ENCODE results near the gene LHFPL3.
"Not testable (repeated sequence)": the region's sequence is repeated elsewhere in the genome, so short reads cannot be mapped to it uniquely, and the experiment has no call there.

LHFPL3 gene

DNA sequence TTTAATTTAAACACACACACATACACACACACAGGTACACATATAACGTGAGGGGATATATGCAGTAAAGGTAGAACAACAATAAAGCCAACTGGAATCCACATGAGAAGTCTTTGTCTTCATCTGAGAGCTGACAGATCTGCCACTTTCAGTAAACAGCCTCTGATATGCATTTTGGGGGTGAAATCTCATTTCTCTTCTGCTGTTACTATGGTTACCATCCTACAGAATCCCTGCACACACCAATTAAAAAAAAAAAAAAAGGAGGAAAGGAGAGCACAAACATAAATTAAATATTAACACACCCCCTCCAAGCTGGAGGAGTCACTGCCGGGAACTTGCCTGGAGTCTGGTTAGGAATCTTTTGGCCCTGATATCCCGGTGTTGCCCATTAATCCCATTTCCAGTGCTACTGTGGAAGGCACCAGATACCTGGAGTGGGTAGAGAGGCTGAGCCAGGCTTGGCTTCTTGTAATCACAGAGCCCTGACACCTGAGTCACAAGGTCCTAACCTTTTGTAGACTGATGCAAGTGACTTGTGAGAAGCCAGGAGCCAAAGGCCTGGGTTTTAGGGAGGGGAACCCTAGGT is 169.1 kb downstream of the LHFPL3 start:
- no peak for DNase-seq

DNA sequence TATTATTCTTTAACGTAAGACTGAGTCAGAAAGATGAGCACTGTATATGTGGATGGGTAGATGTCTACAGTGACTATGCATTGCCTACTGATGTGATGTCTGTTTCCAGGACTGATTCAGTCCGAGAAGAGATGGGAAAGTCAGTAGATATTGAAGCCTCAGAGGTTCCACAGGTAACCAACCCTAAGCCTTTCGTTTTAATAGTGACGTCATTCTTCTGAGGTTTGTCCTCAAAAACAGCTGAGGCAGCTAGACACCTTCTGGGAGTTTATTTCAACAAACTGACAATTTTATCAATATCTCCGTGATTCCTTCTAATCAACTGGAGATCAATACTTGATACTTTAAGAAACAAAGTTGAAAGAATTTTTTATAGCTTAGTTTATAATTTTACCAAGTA is 171.6 kb downstream of the LHFPL3 start:
- DNase-seq: no peak

DNA sequence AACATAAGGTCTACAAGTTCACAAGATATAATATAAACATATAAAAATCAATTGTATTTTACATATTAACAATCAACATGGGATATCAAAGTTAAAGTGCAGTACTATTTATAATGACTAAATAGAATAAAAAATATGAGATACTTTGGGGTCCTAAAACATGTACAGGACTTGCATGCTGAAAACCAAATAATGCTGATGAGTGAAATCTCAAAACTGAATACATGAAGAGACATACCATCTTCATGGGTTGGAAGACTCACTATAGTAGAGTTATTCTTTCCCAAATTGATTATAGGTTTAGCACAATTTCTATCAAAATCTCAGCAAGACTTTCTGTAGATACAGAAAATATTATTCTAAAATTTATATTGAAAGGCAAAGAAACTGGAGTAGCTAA is 181.5 kb downstream of the LHFPL3 start:
- no peak for DNase-seq

DNA sequence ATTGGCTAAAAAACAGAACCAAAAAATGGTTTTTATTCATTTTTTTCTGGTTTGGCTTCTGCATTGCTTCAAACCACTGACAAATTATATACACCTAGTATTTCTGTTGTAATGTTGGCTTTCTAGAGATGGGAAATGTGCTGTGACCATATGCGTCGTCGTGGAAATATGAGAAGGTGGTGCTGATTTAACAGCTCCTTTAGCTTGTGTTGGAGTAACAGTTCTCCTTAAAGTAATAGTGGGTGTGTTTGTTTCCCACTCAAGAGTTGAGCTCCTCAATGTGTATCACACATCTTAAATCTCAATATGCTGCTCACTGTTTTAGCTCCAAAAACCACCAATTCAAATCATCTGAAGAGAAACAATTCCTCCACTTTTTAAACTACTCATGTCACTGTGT is 196.4 kb downstream of the LHFPL3 start:
- DNase-seq: no peak

DNA sequence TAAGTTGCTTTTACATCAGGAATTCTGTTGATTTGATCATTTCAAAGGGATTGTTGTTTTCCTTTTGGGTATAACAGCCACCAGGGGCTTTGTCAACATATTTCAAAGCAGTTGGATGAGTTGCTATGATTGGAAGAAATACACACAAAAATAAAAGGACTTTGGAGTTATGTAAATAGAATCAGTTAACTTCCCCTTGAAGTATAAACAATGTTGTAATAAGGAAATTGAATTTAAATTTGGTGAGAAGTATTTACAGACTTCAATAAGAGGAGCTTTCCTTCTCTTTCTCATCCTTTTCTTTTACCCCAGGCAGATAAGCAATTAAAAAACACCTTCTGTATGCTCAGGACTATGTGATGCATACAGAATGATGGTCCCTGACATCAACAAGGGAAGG is 199.7 kb downstream of the LHFPL3 start:
- DNase-seq: no peak

DNA sequence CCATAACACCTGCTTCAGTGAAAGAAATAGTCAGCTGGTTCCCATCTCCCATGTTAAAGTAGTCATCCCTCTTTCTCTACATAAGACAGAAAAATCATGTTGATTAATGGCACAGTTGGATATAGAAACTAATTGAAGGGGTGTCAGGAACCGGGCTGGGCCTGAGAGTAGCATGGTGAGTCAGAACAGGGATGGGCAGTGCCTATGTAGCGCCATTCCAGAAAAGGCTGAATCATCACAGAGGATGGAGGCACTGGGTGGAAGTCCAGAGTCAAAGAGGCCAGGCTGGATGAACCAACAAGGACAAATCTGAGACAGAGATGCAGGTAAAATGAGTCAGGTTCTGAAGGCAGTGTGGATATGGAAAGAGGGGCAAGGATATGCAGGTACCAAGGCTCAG is 201.2 kb downstream of the LHFPL3 start:
- no peak for DNase-seq

DNA sequence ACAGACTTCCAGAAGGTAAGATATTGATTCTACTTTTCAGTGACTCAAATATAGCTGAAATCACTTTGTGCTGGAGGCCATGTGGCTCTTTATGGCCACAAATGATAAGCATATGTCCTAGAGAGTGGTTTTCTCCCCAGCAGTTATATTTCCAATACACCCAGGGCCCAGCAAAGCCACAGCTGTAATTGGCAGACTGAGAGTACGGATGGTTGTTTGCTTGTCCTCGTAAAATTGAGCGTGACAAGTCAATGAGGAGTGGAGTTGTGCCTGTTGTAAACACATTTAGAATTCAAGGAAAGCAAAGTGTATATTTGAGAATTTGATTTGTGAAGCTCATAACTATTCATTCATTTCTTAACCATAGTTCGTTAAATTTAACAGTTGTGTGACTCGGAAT is 201.8 kb downstream of the LHFPL3 start:
- no peak for DNase-seq

DNA sequence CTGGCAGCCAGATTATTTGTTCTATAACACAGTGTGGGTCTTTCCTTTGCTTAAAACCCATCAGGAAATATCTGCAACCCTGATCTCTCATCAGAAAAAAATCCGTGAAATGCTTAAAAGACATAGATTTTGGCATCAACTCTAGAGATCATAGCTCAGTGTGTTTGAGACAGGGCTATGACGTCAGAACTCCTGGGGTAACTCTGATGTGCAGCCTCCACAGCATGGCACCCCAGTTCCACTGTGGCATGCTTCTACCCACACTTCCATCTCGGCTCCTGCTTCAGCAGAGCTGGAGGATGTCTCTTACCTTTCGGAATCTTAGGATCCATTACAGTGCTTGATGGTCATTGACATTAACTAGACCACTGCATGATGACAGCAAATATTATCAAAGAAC is 205.7 kb downstream of the LHFPL3 start:
- no peak for DNase-seq

DNA sequence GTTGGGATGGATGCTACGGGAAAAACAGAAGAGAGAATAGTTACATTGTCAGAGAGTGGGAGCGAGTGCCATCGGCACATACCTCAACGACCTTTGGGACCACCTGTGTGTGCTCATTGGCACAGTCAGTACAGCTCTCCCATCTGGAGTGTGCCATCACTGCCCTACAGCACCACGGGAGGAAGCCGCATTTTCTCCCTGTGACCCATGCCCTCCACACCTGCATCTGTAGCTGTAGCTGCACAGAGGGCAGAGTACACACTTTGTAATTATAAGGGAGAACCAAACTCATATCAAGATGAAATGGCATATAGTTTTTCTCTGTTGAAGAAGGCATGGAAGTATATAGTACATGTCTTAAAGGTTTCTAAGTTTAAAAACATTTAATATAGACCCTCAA is 207.4 kb downstream of the LHFPL3 start:
- DNase-seq: no peak

DNA sequence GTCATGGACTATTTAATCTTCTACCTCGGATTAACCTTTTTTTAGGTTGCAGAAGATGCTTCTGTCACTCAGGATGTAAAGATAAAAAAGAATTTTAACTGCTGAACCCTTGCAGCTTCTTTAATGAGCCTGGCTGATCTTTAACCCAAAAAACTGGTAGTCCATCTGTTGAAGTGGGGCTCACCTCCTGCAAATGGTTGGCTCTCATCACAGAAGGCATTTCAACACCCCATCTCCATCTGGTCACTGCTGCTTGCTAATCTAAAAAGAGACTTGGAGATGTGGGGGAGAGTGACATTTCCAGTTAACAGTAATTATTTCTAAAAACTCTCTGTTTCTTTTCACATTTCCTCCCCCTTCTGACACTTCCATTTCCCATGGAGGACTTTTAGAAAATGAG is 208.6 kb downstream of the LHFPL3 start:
- no peak for DNase-seq

DNA sequence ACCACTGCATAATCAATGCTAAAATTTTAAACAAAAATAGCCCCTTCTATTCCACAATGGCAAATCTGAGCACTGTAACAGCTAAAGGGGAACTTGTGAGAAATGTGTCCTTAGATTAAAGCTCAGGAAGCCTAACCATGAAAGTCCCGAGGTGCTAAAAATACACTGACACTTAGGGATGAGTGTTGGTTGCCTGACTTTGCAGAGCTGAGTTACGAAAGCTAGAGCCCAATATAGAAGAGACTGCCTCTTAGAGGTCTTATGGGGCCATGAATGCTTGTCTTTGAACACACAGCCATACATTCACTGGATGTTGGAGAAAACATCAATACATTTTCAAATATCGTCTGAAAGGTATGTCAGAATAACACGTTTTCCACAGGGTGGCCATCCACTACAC is 209.7 kb downstream of the LHFPL3 start:
- no peak for DNase-seq

DNA sequence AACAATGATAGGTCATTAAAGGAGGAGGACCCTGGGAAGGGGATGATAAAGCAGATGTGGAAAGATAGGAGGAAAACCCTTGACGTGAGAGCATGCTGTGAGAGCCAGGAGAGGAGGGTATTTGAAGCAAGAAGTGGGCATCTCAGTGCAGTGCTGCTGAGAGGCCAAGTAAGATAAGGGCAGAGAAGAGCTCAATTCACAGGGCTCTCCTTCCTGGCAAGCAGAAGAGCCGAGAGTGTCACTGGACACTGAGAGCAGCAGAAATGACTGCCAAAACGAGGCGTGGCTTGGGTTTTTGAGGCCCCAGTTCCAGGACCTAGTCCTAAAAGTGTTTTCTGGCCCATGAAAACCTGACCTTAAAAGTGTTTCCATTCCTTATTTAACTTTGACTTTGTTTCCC is 213.5 kb downstream of the LHFPL3 start:
- DNase-seq: no peak

DNA sequence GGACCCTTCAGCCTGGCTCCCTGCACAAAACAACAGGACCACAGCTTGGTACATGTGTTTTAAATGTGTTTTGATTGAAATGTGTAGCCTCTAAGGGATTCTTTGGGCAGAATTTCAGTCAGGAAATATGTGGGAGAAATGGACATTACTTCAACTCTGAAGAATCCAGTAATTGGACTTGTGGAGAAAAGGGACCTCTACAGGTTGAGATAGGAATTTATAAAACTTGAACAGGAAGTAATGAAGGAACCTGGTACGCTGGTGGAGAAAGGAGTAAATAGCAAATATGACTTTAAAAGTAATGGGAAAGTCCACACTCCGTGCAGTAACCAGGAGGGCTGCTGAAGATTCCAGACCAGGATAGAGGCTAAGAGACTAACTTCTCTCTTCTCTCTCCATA is 220.5 kb downstream of the LHFPL3 start:
- DNase-seq: no peak

DNA sequence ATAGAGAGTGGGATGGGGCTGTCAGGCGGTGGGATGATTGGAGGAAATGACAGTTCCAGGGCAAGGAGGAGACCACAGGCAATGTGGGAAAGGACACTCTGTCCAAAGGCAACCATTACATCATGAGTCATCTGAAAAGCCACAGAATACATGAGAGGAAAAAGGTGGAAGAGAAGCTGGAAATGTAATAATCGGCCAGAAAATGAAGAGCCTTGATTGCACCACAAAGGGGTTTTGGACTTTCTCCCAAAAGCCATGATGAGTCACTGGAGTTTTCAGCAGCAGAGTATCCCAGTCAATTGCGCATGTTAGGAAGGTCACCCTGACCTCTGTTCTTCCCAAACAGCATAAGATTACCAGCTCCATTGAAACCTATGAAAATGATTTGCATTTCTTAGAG is 222.0 kb downstream of the LHFPL3 start:
- no peak for DNase-seq

DNA sequence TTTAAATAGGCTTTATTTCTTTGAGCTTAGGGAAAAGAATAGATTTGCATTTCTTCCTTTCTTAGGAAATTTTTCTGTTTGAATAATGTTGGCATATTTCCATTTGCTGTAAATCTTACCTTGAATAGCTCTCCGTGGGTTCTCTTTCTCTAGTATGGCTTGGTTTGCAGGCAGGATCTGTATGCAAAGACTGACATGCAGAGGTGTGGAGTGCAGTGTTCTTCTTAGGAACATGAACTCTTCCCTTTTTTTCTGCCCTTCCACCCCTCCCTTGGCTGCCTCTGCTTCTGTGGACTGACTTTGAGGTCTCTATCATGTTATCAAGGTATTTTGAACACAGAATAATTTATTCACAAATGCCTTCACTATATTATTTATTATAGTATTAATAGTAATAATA is 222.8 kb downstream of the LHFPL3 start:
- no peak for DNase-seq

DNA sequence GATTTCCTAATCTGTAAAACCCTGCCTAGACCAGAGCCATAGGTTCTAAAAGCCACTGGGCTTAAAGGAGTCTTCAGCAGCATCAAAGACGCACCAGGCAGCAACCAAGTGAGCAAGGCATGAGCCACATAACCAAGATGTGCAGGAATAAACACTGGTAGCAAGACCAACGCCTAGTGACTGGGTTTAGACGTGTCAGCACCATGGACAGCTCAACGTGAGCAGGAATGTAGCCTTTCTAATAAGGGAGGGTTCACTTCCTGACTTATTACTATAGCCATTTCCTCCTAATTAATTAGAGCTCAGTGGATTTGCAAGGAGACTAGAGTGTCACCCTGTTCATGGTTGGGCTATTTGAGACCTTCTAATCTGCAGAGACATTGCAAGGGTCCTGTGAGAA is 223.7 kb downstream of the LHFPL3 start:
- DNase-seq: no peak

DNA sequence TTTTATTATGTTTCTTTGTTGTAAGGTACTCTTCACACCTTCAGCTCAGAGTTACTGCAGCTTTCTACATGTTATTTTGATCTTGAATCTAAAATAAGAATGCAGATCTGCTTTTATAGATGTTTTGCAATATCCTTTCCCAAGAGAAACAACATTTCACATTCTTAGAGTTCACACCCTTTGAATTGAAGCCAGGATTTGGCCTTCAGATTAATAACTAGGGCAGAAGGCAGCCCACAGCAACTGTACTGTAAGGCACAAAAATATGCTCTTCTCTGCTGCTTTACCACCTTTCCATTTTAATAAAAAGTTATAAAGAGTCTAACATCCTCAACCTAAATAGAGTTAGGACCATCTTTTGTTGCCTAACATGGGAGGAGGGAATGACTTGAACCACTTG is 224.7 kb downstream of the LHFPL3 start:
- no peak for DNase-seq

DNA sequence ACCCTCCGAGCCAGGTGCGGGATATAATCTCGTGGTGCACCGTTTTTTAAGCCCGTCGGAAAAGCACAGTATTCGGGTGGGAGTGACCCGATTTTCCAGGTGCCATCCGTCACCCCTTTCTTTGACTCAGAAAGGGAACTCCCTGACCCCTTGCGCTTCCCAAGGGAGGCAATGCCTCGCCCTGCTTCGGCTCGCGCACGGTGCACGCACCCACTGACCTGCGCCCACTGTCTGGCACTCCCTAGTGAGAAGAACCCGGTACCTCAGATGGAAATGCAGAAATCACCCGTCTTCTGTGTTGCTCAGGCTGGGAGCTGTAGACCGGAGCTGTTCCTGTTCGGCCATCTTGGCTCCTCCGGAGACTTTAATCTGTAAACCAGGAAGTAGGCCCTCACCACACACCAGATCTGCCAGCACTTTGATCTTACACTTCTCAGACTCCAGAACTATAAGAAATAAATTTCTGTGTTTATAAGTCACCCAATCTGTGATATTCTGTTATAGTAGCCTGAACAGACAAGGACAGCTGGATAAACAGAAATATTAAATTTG is 235.0 kb downstream of the LHFPL3 start:
- DNase-seq: not testable (repeated sequence)

DNA sequence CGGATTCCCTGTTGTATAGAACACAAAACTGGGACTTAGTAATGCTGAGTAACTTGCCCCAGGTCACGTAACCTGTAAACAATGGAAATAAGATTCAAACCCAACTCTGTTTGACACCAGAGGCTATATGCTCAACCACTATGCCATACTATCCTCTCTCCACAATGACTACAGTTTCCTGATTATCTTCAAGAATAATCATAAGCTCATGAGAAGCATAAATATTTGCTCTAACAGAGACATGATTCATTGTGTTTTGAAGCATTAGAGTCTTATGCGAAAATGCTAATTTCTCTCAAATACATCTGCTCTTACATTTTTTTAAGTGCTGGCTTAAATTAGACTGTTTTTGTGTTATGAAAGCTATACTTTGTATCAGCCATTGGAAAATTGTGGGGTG is 241.3 kb downstream of the LHFPL3 start:
- DNase-seq: no peak

DNA sequence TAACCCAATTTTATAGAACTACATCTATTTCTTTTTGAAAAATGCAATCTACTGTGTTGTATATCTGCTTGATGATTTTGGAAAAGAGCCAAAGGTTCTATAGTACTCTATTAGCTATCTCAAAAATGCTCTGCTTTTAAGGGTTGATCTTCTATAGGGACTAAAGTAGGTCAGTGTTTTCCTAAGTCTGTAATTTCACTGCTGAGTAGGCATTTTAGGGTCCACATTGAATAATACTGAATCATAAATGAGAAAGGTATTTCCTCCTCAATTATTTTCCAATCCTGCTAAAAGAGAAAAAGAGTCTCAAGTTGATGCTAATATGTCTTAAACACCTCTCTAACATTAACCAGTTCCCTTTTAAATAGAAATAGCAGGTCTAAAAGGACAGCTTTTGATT is 244.2 kb downstream of the LHFPL3 start:
- DNase-seq: no peak

DNA sequence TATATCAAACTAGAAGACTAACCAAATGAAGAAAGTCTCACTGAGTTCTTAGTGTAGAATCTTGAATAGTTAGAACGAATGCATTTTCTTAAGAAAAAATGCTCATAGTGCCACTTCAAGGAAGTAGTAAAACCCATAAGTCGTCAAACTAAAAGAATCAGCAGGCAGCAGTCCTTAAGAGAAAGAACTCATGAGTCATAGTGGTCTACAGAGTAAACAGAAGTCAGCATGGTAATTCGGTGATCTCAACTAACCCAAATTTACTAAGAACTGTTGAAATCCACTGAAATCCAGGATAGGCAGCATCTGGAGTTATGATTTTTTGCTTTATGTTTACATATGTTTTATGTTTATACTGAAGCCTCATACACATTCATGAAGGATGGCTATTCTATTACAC is 256.2 kb downstream of the LHFPL3 start:
- no peak for DNase-seq

DNA sequence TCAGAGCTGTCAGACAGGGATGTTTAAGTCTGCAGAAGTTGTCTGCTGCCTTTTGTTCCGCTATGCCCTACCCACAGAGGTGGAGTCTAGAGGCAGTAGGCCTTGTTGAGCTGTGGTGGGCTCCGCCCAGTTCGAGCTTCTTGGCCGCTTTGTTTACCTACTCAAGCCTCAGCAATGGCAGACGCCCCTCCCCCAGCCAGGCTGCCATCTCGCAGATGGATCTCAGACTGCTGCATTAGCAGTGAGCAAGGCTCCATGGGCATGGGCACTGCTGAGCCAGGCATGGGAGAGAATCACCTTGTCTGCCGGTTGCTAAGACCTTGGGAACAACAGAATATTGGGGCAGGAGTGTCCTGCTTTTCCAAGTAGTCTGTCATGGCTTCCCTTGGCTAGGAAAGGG is 267.2 kb downstream of the LHFPL3 start:
- not testable (repeated sequence) for DNase-seq

DNA sequence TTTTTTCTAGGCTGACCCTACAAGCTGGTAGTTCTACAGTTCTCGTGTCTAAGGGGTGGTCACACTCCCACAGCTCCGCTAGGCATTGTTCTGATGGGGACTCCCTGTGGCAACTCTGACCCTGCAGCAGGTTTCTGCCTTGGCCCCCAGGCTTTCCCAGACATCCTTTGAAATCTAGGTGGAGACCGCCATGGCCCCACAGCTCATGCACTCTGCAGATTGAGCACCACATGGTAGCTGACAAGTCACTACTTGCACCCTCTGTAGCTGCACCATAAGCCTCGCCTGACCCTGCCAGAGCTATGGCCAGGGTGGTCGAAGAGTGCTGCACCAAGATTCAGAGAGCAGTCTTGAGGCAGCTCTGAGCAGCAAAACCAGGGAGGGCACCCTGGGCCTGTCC is 275.6 kb downstream of the LHFPL3 start:
- DNase-seq: no peak

DNA sequence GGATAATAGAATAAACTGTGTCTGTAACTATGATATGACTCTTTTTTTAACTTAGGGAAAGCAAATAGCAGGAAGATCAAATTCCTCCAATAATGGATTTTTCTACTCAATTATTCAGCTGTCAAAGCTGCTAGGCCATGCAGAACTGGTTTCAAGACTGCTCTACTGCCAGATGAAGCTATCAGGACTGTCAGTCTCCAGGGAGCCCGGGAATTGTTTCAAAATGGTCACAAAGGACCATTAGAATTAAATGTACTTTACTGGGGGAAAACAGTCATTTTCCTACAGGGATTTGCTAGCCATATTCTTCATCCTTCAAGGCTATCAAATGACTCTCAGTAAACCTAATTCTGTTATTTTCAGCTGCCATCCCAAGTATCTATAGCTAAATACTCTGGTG is 276.3 kb downstream of the LHFPL3 start:
- DNase-seq: no peak

DNA sequence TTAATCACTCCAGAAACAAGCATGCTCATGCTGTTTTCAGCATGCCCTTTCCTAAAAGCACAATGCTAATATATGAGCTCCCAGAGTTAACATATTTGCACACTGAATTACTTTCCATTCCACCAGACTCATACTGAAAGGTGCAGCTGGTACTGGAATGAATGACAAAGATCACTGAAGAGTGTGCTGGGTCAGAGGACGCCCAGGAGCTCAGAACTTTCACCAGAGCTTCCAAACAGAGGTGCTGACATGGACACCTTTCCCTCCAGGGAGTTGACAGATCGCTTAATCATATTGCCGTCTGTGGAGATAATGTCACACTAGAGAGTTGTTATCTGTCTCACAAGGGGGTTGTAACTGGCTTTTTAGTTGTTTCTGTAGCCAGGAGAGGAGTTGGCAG is 292.9 kb downstream of the LHFPL3 start:
- no peak for DNase-seq

DNA sequence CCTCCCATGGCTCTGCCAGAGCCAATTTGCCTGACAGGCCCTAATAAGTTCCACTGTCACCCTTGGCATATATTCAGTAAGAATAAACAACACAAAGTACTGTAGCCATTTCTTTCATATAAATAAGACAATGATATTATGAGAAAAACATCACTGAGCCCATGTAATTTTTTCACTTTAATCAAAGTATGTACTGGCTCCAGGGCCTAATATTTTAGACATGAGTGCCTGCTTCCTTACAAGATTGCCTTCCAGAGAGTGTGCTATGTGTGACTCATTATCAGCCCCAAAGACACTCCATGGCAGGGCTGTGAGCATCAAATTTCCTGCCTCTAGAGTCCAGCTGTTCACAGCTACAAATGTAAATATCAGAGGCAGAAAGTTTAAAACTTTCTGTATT is 297.6 kb downstream of the LHFPL3 start:
- no peak for DNase-seq

Data from activated T-cell treated with anti-CD3 and anti-CD28 coated beads, Interleukin-2, amount 50 U/mL, for 1 hour (primary cell).